ENCODE data around the gene TMEM141.

TMEM141 gene

DNA sequence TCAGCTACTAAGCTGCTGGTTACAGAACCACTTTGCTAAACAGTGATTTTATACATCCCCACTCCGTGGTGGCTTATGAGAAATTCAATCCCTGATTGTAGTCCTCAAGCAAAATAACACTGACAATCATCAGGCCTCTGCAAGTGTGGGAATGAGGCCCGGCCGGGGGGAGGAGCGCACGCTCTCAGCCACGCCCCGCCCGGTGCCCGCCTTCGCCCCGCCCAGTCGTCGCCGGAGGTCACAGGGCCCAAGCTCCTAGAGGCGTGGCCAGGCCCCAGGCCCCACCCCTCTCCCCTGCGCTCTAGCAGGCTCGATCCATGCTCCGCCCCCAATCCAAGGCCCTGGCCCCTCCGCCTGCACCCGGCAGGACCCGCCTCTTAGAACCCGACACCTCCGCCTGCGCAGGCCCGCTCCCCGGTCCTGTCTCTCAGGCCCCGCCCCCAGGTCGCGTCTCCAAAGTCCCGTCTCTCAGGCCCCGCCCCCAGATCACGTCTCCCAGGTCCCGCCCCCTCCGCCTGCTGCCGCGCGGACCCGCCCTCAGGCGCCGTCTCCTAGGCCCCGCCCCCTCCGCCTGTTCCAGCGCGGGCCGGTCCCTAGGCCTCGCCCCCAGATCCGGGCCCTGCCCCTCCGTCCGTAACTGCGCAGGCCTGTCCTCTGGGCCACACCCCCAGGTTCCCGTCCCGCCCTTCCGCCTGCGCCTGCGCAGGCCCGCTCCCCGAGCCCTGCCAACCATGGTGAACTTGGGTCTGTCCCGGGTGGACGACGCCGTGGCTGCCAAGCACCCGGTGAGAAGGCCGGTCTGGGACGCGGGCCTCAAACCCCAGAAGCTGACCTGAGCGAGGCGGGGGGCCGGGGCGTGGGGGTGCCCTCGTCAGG is at the start of gene TMEM141:
Gene TMEM141 (plus strand): TSS at position 705 of the 876 bp plus-strand sequence. CDS start 27 bp downstream, at position 732.
- H3K9me3 Mint-ChIP-seq: no peaks in the 10 kb centered on the region
- peak within 1 kb of the TSS; percentile 86 for H3K27ac Mint-ChIP-seq
- peaks cover 3% of the 10 kb centered on the region for H3K36me3 Mint-ChIP-seq (ENCODE audit: low read depth)
- H3K27me3 Mint-ChIP-seq (ENCODE audit: low read depth): no peaks in the 10 kb centered on the region
- peaks cover 23% of the 10 kb centered on the region for H3K4me1 Mint-ChIP-seq (ENCODE audit: low read depth)
- DNase-seq (ENCODE audit: low spot score): peak; percentile 100
- peak within 1 kb of the TSS; percentile 82 for H3K4me3 Mint-ChIP-seq

- peak; percentile 52 for DNase-seq (ENCODE audit: low spot score)
- Mint-ChIP-seq H3K4me1 (ENCODE audit: low read depth) (no peaks in the 10 kb centered on the region), H3K4me3 (no peak overlapping the region), H3K27ac (no peak overlapping the region), H3K36me3 (ENCODE audit: low read depth) (no peaks in the 10 kb centered on the region), H3K27me3 (ENCODE audit: low read depth) (peaks cover 5% of the 10 kb centered on the region), H3K9me3 (no peaks in the 10 kb centered on the region)
Measured at GRCh38 chr9:136741883-136742571, 49.1 kb upstream of the TMEM141 start.

DNA sequence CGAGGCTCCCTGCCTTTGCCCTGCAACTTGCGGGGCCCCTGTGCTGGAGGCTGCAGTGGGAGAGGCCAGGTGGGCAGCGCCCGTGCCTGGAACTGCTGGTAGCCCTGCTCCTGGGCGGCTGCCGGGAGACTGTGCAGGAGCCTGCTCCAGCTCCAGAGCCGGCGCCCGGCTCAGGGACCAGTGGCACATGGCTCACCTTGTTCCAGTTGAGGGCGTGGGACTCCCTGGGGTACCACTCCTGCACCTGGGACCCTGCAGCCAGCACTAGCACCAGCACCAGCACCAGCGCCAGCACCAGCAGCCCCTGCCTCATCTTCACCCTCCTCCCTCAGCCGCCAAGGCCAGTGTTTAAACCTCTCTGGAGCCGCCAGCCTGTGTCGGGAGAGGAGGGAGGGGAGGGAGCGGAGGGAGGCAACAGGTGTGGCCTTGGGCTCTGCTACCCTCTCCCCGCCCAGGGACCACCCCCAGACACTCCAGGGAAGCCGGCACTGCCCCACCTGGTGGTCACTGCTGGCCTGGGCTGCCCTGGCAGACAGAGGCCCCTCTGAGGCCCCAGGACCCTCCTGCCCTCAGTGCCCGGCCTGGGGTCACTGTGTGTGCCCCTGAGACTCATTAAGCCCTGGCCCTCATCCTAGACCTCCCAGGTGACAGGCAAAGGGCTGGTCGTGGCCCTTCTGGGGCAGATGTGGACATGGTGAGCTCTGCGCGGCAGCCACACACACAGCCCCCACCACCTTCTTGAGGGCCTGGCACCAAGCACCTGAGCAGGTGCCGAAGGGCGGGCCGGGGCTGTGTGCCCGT is 48.4 kb upstream of the TMEM141 start, which contains the start of gene LCN10:
Gene LCN10 (minus strand): TSS at position 350 of the 801 bp plus-strand sequence. CDS start 37 bp downstream, at position 313.
- Mint-ChIP-seq H3K9me3 (no peaks in the 10 kb centered on the region), H3K27me3 (ENCODE audit: low read depth) (peaks cover 5% of the 10 kb centered on the region), H3K36me3 (ENCODE audit: low read depth) (no peaks in the 10 kb centered on the region), H3K4me3 (no peak within 1 kb of the TSS), H3K4me1 (ENCODE audit: low read depth) (no peaks in the 10 kb centered on the region), H3K27ac (no peak within 1 kb of the TSS)
- no peak for DNase-seq (ENCODE audit: low spot score)

- H3K36me3 Mint-ChIP-seq (ENCODE audit: low read depth): no peaks in the 10 kb centered on the region
- H3K4me1 Mint-ChIP-seq (ENCODE audit: low read depth): no peaks in the 10 kb centered on the region
- H3K27me3 Mint-ChIP-seq (ENCODE audit: low read depth): peaks cover 5% of the 10 kb centered on the region
- DNase-seq (ENCODE audit: low spot score): no peak
- no peaks in the 10 kb centered on the region for H3K9me3 Mint-ChIP-seq
- no peak overlapping the region for H3K27ac Mint-ChIP-seq
- H3K4me3 Mint-ChIP-seq: no peak overlapping the region
Measured at GRCh38 chr9:136743639-136744211, 47.4 kb upstream of the TMEM141 start.

GRCh38 chr9:136744773-136745172 is 46.4 kb upstream of the TMEM141 start:
- H3K27ac Mint-ChIP-seq: no peak overlapping the region

DNA sequence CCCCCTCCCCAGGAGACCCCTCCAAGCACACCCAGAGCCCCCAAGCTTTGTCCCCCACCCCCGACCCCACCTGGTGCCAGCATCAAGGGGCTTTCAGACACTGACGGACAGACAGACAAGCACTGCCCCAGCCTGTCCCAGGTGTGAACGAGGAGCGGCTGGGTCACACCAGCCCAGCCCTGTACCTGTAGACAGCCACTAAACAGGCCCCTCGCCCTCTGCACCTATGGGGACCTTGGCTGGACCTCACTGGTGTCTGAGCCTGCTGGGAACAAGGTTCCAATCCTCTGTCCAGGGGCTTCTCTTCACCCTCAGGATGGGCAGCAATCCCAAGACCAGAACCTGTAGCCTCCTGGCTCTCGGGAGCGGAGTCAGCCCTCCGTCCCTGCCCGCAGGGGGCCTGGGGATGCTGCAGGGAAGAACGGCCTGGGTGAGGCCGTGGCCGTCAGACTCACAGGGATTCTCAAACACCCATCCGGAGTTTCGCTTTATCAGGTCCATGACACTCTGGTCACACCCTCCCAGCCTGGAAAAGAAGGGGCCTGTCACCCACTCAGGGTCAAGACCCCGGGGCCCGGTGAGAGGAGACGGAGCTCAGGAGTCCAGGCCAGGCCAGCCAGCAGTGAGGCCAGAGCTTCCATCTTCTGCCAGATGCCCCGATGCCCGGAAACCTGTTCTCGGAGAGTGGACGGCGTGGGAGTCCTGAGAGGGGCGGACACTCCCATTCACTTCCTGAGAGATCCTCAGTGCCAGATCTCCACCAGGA is 45.6 kb upstream of the TMEM141 start:
- no peak for DNase-seq (ENCODE audit: low spot score)
- no peaks in the 10 kb centered on the region for H3K9me3 Mint-ChIP-seq
- no peak overlapping the region for H3K4me3 Mint-ChIP-seq
- peaks cover 5% of the 10 kb centered on the region for H3K27me3 Mint-ChIP-seq (ENCODE audit: low read depth)
- no peaks in the 10 kb centered on the region for H3K36me3 Mint-ChIP-seq (ENCODE audit: low read depth)
- H3K27ac Mint-ChIP-seq: no peak overlapping the region
- peaks cover 4% of the 10 kb centered on the region for H3K4me1 Mint-ChIP-seq (ENCODE audit: low read depth)

More at GRCh38 chr9:136744773-136745172, 46.4 kb upstream of the TMEM141 start:
- Mint-ChIP-seq H3K4me1 (ENCODE audit: low read depth) (no peaks in the 10 kb centered on the region), H3K9me3 (no peaks in the 10 kb centered on the region), H3K36me3 (ENCODE audit: low read depth) (no peaks in the 10 kb centered on the region), H3K27me3 (ENCODE audit: low read depth) (peaks cover 5% of the 10 kb centered on the region), H3K4me3 (no peak overlapping the region)
- no peak for DNase-seq (ENCODE audit: low spot score)

- H3K27ac Mint-ChIP-seq: no peak overlapping the region
- no peaks in the 10 kb centered on the region for H3K36me3 Mint-ChIP-seq (ENCODE audit: low read depth)
- no peak overlapping the region for H3K4me3 Mint-ChIP-seq
- no peaks in the 10 kb centered on the region for H3K9me3 Mint-ChIP-seq
- peaks cover 6% of the 10 kb centered on the region for H3K27me3 Mint-ChIP-seq (ENCODE audit: low read depth)
- H3K4me1 Mint-ChIP-seq (ENCODE audit: low read depth): peaks cover 6% of the 10 kb centered on the region
- DNase-seq (ENCODE audit: low spot score): no peak
Measured at GRCh38 chr9:136746155-136746490, 45.0 kb upstream of the TMEM141 start.

GRCh38 chr9:136746621-136747020 is 44.5 kb upstream of the TMEM141 start:
- Mint-ChIP-seq H3K27me3 (ENCODE audit: low read depth) (peaks cover 6% of the 10 kb centered on the region), H3K4me1 (ENCODE audit: low read depth) (peaks cover 6% of the 10 kb centered on the region), H3K36me3 (ENCODE audit: low read depth) (no peaks in the 10 kb centered on the region), H3K27ac (no peak overlapping the region), H3K9me3 (peaks cover 2% of the 10 kb centered on the region), H3K4me3 (no peak overlapping the region)
- no peak for DNase-seq (ENCODE audit: low spot score)

DNA sequence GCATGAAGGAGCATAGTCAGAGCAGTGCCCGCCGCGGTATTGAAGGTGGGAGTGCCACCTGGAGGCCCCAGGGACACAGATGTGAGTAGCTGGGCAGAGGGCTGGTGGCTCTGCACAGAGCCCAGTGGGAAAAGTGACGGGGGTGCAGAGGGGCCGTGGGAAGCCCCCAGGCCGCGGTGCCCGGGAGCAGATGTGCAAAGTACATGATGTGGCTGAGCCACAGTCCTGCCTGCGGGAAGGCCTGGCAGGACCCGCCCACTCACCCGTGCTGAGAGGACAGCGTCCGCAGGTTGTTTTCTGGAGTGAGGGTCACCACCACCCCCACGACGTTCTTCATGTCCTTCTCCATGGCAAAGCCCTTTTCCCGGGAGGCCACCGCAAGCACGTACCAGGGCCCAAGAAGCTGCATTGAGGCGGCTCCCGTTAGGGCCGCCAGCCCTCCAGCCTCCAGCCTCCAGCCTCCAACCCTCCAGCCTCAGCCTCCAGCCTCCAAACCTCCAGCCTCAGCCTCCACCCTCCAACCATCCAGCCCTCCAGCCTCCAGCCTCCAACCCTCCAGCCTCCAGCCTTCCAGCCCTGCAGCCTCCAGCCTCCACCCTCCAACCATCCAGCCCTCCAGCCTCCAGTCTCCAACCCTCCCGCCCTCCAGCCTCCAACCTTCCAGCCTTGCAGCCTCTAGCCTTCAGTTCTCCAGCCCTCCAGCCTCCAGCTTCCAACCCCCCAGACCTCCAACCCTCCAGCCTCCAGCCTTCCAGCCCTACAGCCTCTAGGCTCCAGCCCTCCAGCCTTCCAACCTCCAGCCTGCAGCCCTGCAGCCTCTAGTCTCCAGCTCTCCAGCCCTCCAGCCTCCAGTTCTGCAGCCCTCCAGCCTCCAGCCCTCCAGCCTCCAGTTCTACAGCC is 43.7 kb upstream of the TMEM141 start:
- peaks cover 4% of the 10 kb centered on the region for H3K27me3 Mint-ChIP-seq (ENCODE audit: low read depth)
- peaks cover 10% of the 10 kb centered on the region for H3K9me3 Mint-ChIP-seq
- peaks cover 6% of the 10 kb centered on the region for H3K4me1 Mint-ChIP-seq (ENCODE audit: low read depth)
- peak overlapping the region; percentile 7 for H3K27ac Mint-ChIP-seq
- no peak overlapping the region for H3K4me3 Mint-ChIP-seq
- no peak for DNase-seq (ENCODE audit: low spot score)
- peaks cover 1% of the 10 kb centered on the region for H3K36me3 Mint-ChIP-seq (ENCODE audit: low read depth)

GRCh38 chr9:136748201-136748600 is 42.9 kb upstream of the TMEM141 start, which contains the start of gene LCN6:
Gene LCN6 (minus strand): TSS chr9:136748525. CDS start chr9:136748483, 42 bp downstream.
- H3K4me3 Mint-ChIP-seq: no peak within 1 kb of the TSS

GRCh38 chr9:136748666-136749611 is 42.2 kb upstream of the TMEM141 start:
- Mint-ChIP-seq H3K27me3 (ENCODE audit: low read depth) (peaks cover 1% of the 10 kb centered on the region), H3K9me3 (peaks cover 16% of the 10 kb centered on the region), H3K27ac (no peak overlapping the region), H3K36me3 (ENCODE audit: low read depth) (peaks cover 2% of the 10 kb centered on the region), H3K4me3 (no peak overlapping the region), H3K4me1 (ENCODE audit: low read depth) (peaks cover 6% of the 10 kb centered on the region)
- no peak for DNase-seq (ENCODE audit: low spot score)

More at GRCh38 chr9:136748201-136748600, 42.9 kb upstream of the TMEM141 start, which contains the start of gene LCN6:
- Mint-ChIP-seq H3K27ac (peak within 1 kb of the TSS; percentile 7), H3K4me1 (ENCODE audit: low read depth) (peaks cover 6% of the 10 kb centered on the region), H3K27me3 (ENCODE audit: low read depth) (peaks cover 4% of the 10 kb centered on the region), H3K9me3 (peaks cover 16% of the 10 kb centered on the region), H3K36me3 (ENCODE audit: low read depth) (peaks cover 2% of the 10 kb centered on the region)
- no peak for DNase-seq (ENCODE audit: low spot score)
